HG03139 (cell line): ENCODE data around the gene ATRN.
A peak's percentile ranks its signal among the peaks of the same experiment; 100 is the strongest.
"Not testable (repeated sequence)": the region's sequence is repeated elsewhere in the genome, so short reads cannot be mapped to it uniquely, and the experiment has no call there.

ENCODE experiments used
- ATAC-seq: cut with Tn5 transposase; IDR thresholded peaks from one replicate; pipeline ENCODE4 v1.9.1; 2021; ENCODE audit not compliant: unreplicated experiment

The ATRN gene

DNA sequence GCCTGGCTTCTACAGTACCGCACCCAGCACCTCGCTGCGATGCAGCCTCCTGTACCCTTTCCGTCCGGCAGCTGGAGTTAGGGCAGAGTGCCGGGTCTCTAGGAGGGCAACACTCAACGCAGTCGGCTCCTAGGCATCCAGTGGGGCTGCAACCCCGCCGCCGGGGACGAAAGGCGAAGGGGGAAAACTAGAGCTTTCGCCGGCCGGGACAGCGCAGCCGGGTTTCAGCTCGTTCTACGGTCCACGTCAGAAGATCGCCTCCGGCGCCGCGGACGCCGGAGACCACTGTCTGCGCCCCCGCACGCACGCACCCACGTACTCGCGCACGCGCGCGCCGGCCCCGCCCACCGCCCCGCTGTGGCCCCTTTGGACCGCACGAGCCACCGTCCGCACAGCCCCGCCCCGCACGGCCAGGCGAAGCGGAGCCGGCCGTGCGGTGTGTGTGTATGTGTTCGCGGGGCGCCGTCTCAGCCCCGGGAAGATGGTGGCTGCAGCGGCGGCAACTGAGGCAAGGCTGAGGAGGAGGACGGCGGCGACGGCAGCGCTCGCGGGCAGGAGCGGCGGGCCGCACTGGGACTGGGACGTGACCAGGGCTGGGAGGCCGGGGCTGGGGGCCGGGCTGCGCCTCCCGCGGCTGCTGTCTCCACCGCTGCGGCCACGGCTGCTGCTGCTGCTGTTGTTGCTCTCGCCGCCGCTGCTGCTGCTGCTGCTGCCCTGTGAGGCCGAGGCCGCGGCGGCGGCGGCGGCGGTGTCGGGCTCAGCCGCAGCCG lies at the start of gene ATRN:
TSS of gene ATRN (plus strand) at position 392 of the 770 bp plus-strand sequence. CDS start at position 482, 90 bp downstream.
- peak; percentile 71 for ATAC-seq

DNA sequence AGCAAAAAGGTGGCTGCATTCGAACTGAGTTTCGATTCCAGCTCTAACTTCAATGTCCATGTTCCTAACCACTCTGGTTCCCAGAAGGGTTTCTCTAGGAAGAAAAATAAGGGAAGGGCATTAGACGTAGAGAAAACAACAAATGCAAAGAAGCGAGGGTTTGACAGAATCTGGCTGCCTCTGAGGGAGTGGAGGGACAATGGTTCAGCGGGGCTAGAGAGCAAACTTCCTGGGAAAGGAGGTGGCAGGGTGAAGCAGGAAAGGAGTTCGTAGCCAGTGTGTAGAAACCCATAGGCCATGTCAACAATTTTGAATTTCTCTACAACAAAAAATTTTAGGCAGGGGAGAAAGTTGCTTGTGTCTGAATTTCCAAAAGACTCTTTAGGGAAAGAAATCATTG lies 48.8 kb upstream of the ATRN start:
- ATAC-seq: no peak

DNA sequence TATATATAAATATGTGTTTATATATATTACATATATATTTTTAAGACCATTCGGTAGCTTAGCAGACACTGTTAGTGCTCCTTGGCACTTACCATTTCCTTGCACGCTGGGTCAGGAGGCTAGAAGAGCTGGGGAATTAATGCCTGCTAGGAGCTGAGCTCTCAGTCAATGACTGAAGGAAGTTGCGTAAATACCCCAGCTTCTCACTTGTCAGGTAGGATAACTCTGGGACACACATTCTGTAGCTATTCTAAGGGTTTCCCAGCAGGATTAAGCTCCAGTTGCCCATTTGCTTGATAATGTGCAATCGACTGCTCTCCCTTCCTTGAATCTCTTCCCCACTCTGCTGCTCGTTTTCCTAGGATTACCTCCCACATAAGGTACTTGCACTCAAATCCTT lies 47.7 kb upstream of the ATRN start:
- ATAC-seq: no peak

DNA sequence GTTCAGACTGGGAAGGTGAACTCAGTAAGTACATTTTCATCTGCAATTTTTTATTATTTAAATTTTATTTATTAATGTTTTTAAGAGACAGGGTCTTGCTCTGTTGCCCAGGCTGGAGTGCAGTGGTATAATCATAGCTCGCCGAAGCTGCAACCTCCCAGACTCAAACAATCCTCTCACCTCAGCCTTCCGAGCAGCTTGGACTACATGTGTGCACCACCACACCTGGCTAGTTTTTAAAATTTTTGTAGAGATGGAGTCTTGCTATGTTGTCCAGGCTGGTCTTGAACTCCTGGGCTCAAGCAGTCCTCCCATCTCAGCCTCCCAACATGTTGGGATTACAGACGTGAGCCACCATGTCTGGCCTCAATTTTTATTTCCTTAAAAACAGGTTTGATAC lies 44.1 kb upstream of the ATRN start:
- ATAC-seq: not testable (repeated sequence)

DNA sequence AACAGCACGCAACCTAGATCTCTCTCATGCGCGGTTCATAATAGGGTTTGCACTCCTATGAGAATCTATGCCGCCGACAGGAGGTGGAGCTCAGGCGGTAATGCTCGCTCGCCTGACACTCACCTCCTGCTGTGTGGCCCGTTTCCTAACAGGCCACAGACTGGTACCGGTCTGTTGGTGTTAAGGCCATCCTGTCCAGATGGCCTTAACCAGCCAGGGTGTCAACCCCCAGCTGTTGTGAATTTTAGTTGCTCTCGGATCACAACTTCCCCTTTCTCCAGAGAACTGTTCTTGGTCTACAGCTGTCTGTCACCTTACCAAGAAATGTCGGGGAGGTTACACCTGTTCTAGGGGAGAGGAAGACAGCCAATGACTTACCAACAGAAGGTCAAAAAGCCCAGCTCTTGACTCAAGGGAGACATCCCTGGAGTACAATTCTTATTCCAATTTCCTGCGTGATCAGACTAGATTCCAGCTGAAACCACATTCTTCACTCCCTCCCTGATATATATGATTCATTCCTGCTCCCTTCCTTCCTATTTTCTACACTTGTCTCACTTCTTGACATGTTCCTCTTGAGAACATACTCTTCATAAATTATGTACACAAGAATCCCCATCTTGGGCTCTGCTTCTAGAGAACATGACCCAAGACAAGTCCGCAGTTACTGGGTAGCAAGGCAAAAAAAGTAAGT lies 40.3 kb upstream of the ATRN start:
- peak; percentile 77 for ATAC-seq

DNA sequence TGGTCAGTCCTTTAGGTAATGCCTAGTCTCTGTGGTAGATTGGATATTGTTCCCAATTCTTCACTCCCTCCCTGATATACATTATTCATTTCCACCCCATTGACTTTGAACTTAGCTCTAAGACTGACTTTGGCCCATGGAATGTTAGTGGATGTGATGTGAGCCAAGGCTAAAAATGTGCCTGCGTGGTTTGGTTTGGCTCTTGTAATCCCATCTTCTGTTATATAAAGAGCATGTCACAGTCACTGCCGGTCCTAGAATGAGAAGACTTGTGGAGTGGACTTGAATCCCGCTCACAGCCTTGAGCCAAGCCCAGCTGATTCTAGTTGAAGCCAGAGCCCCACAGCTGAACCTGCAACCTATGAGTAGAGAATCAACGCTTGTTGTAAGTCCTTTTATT lies 39.7 kb upstream of the ATRN start:
- ATAC-seq: no peak

DNA sequence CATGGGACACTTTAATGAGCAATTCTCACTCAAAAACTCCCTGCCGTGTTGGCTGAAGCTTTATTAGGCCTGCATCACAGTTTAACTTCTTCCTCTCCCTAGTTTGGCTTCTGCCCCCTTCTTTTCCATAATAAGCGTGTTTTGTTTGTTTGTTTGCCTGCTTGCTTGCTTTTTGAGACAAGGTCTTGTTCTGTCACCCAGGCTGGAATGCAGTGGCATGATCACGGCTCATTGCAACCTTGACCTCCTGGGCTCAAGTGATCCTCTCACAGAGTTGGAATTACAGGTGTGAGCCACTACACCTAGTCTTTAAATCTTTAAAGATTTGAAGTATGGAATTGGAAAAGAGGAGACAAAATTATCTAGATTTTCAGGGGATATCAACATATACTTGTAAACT lies 38.0 kb upstream of the ATRN start:
- ATAC-seq: no peak

DNA sequence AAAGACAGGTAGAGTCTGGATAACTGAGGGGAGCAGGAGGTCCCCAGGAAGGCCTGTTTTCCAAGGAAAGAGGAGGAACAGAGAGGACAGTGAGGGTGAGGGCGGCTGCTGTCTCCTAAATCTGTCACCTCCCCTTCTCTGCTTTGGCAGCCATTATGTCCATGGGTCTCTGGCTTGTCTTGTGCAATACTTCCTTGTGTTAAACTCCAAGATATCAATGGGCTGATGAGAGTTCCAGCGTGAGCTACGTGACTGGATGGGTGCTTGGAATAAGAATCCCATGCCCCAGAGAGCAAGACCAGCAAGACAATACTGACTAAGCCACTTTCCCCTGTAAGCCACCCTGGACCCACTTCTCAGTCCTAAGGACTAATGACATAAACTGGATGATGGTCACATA lies 37.1 kb upstream of the ATRN start:
- ATAC-seq: no peak

DNA sequence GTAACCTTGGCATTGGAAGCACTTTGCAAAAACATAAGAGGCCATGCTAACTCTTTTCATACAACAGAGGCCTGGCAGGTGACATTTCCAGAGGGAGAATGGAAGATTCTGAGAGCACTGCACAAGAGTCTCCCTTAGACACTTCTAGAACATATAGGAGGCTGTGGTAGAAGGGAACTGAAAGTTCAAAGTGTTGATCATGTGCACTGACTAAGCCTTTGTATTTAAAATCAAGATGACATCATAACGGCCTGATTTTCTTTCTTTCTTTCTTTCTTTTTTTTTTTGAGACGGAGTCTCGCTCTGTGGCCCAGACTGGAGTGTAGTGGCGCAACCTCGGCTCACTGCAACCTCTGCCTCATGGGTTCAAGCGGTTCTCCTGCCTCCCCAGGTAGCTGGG lies 36.6 kb upstream of the ATRN start:
- no peak for ATAC-seq

DNA sequence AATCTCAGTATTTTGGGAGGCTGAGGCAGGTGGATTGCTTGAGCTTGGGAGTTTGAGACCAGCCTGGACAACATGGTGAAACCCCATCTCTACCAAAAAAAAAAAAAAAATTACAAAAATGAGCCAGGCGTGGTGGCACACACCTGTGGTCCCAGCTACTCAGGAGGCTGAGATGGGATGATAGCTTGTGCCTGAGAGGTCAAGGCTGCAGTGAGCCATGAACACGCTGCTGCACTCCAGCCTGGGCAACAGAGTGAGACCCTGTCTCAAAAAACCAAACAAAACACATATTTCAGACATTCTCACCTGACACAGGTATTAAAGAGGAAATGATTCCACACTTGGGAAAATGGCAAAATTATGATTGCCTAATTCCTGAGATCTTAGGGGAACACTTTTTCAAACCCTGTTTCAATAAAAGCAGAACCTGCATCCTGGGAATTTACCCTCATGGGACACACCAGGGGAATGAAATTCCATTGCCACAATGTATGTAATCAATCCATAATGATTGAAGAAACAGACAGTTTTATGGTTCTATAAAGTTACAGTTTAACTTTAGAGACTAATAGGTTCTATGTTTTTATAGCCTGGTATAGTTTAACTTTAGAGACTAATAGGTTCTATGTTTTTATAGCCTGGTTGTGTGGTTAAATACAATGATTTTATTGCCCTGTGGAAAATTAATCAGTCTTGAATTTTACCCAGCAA lies 33.8 kb upstream of the ATRN start:
- no peak for ATAC-seq

DNA sequence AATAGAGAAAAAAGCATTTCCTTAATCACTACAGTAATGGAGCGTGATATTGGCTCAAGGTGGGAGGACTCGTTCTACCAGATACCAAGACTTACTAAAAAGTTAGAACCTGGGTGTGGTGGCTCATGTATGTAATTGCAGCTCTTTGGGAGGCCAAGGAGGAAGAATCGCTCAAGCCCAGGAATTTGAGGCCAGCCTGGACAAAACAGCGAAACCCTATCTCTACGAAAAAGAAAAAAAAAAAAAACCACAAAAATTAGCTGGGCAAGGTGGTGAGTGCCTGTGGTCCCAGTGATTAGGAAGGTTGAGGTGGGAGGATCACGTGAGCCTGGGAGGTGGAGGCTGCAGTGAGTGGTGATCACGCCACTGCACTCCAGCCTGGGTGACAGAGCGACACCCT lies 24.0 kb upstream of the ATRN start:
- no peak for ATAC-seq

DNA sequence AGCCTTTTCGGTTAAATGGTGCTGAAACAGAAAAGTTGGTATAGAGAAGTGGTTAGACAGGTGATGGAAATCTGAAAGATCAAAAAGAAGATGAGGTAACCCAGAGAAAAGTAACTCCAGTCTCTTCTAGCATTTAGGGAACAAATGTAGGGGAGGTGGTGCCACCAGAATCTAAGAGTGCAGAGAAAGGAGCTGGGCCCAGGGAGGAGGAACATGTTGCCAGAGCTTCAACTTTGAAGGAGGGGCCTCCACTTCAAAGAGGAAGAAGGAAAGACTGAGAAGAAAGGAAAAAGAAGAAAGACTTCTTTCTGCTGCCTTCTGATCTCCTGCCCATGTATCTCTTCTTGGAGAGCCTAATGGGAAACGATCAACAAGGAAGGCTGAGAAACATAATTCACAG lies 23.5 kb upstream of the ATRN start:
- no peak for ATAC-seq

DNA sequence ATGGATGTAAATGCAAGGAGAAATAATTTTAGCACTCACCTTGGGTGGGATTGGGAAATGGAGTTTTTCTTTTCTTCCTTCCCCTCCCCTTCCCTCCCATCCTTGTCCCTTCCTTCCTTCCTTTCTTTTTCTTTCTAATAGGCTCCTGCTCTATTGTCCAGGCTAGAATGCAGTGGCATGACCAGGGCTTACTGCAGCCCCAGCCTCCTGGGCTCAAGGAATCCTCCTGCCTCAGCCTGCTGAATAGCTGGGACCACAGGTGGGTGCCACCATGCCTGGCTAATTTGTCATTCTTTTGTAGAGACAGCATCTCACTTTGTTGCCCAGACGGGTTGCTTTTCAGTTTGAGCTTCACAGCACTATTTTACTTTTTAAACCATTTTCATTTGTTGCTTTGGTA lies 21.5 kb upstream of the ATRN start:
- ATAC-seq: no peak

DNA sequence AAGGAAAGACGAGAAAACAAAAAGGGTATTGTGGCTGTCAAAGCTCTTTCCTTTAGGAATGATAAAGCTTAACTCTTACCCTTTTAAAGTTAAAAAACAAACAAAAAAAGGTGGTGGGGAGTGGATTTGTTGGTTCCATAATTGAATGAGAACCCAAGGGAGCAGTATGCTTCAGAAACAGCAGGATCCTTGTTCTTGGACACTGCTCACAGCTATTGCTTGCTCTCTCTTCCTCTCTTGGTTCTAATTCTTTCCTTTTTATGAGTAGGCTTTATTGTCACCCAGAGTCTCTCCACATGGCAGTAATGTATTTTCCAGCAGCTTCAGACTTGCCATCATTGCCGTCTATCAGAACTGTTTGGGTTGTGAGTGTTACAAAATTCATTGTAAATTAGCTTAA lies 18.7 kb upstream of the ATRN start:
- ATAC-seq: no peak

DNA sequence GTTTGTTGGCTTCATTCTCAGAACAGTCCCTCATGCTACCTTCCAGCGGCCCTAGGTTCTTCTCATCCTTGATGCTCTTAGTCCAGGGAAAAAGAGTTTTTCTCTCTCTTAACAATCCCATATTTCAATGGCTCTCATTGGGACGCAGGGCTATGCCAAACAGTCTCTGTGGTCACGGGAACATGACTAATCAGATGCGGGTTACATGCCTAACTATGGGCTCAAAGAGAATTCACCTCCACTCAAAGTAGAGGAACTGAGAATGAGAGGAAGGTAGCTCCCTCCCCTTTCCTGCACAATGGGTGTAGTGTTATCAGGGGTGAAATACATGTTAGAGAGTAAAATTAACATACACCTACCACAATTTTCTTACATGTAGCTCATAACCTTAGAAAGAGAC lies 18.1 kb upstream of the ATRN start:
- no peak for ATAC-seq

DNA sequence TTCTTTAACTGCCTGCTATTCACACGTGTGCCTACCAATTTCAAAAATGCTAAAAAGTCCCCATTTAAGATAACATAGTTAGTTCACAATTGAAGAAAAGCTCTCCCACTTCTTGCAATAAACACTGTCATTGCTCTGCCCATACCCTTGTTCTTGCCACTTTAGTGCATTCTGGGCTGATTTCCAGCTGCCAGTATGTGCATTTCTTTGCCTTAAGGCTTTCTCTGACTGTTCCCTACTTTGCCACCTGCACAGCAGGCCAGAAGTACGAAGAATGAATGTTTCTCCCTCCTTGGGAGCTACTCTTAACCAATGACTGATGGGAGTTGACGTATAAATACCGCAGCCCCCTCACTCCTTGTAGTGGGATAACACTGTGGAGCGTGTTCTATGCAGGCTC lies 16.0 kb upstream of the ATRN start:
- no peak for ATAC-seq

DNA sequence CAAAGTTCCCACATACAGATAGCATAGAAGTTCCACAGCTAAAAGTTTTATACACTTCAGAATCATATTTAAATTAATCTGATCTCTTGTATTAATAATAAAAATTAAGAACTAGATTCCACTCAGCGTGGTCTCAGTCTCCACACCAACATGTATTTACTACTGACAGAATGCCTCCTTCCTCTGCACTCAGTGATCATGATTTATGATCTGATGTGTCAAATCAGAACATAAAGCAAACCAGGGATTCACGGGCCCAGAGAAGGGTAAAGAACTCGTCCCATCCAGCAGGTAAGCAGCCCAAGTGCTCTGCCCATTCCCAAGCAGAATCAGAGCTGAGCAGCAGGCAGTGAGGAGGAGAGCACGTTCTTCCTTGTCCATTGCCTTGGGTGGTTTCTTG lies 14.2 kb upstream of the ATRN start:
- ATAC-seq: no peak

DNA sequence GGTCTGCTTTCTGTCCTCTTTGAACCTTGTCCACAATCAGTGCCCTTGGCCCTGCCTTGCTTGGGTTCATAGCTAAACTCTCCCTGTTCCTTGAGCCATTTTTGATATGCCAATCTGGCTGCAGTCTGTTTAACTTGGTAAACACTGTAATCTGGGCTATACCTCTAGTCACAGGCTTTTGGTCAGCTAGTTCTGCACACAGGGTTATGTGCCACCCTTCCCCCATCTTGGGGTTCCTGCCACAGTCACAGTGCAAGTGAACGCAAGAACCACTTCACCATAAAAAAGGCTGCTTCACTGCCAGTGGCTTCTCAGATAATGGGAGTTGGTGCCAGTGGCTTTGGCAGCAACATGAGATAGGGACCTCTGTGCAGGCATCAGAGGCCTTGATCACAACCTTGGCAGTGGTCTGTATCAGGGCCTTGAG lies 10.9 kb upstream of the ATRN start:
- ATAC-seq: no peak

DNA sequence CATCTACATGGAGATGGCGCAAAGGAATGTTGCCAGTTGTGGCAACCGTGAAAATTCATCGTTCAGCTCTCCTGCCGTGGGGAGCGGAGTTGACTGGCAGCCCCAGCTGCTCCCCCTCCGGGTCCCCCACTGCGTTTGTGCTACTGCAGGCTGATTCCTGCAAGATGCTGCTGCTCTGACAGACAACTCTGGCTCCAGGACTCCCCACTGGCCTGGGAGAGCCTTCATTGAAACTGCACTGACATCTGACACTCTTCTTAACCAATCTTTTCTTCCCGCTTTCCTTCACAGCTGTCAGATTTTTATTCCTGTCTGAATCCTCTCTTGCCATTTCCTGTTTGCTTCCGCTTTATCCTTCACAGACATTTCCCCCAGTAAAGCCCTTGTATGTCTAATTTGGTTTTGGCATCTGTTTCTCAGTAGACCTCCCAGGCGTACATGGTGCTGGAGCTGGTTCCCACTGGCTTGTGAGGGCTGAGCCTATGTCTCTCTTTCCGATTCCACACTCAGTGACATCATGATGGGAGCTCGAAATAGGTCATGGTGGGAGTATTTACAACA lies 9.5 kb upstream of the ATRN start:
- no peak for ATAC-seq

DNA sequence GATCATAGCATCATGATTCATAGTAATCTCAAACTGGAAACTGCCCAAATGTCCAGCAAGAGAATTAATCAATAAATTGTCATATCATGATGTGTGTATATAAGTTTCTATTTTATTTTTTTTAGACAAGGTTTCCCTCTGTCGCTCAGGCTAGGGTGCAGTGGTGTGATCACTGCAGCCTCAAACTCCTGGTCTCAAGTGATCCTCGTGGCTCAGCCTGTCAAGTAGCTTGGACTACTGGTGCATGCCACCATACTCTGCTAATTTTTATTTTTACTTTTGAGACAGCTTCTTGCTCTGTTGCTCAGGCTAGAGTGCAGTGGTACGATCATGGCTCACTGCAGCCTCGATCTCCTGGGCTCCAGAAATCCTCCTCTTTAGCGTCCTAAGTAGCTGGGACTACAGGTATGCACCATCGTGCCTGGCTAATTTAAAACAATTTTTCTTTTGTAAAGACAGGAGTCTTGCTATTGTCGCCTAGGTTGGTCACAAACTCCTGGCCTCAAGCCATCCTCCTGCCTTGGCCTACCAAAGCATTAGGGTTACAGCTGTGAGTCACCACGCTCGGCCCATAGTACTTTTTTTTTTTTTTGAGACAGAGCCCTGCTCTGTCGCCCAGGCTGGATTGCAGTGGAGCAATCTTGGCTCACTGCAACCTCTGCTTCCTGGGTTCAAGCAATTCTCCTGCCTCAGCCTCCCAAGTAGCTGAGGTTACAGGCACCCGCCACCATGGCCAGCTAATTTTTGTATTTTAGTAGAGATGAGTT lies 8.7 kb upstream of the ATRN start:
- no peak for ATAC-seq

DNA sequence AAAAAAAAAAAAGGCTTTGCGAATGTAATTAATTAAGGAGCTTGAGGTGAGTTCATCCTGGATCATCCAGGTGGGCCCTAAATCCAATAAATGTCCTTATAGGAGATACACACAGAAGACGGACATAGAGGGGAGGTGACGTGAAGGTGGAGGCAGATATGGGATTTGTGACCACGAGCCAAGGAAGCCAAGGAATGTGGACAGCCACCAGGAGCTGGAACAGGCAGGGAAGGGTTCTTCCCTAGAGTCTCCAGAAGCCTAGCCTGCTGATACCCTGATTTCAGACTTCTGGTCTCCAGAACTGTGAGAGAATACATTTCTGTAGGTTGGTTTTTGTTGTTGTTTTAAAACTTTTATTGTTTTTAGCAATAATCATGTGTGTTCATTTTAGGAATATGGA lies 6.7 kb upstream of the ATRN start:
- no peak for ATAC-seq
